ENCODE data around the gene RPS19. TPM values are rescaled to one million over a fixed set of nuclear protein-coding genes. Genes with fewer than 3 reads are reported as not detected.
A peak's percentile ranks its signal among the peaks of the same experiment; 100 is the strongest.

The RPS19 gene
- total RNA-seq, 2 donors from 2014 or later: 1,179 to 1,248 TPM

GRCh38 chr19:41853344-41853743 lies 6.7 kb upstream of the RPS19 start:
- intact Hi-C loops (cut with DNase I): no loop called here
- H3K4me1 ChIP-seq (replicated peaks): no peaks in the 10 kb centered on the region
- no peak overlapping the region for H3K27ac ChIP-seq
- H3K27me3 ChIP-seq (replicated peaks; ENCODE audit: insufficient read depth): no peaks in the 10 kb centered on the region
- TF ChIP-seq CTCF (IDR thresholded peaks at IDR 0.05) (no peak), POLR2AphosphoS5 (IDR thresholded peaks at IDR 0.05) (no peak), POLR2A (IDR thresholded peaks at IDR 0.05) (no peak)
- H3K9me3 ChIP-seq: no peaks in the 10 kb centered on the region
- 50% methylated on average over 2 of the region's 2 CpGs for WGBS
- no peak for DNase-seq (ENCODE audit: low spot score)
- H3K4me3 ChIP-seq: no peak overlapping the region
- H3K36me3 ChIP-seq: no peaks in the 10 kb centered on the region

DNA sequence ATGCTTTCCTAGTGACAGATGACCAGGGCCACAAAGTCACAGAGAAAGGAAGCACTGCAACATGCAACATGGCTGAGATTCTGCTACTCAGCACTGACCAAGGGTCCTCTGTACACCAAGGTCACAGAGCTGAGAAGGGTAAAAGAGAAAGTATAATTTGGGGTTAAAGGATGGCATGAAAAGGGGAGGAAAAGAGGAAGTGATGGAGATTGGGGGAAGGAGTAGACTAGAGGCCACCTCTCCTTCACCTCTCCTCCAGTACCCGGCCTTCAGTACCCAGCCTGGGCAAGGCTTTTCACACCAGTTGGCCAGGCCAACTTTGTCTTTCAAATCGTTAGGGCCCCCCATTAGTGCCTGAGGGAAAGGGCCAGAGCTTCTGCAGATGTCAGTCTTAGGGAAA lies 6.3 kb upstream of the RPS19 start:
- Histone ChIP-seq H3K27ac (no peak overlapping the region), H3K4me1 (replicated peaks) (no peaks in the 10 kb centered on the region), H3K27me3 (replicated peaks; ENCODE audit: insufficient read depth) (no peaks in the 10 kb centered on the region), H3K4me3 (no peak overlapping the region), H3K9me3 (no peaks in the 10 kb centered on the region), H3K36me3 (no peaks in the 10 kb centered on the region)
- TF ChIP-seq POLR2A (IDR thresholded peaks at IDR 0.05): no peak
- TF ChIP-seq POLR2AphosphoS5 (IDR thresholded peaks at IDR 0.05): no peak
- TF ChIP-seq CTCF (IDR thresholded peaks at IDR 0.05): no peak
- intact Hi-C loops (cut with DNase I): no loop called here
- 74% methylated on average over 2 of the region's 2 CpGs for WGBS
- DNase-seq (ENCODE audit: low spot score): no peak

DNA sequence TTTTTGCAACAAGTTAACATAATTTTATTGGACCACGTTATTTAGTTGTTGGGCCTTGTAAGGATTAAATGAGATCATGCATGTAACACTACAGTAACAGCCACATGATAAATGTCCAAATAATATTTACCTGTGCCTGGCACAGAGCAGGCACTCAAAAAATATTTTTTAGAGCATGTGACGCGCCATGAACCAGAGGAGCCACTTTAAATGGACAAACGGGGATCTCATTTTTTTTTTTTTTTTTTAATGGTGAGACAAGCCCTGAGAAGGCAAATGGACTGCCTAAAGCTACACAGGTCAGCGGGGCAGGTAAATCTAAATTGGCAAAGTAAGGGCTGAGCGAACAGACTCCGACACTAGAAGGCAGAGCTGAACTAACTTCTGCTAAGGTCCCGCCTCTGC lies 840 bp upstream of the RPS19 start:
- intact Hi-C loops (cut with DNase I): loop anchor here (1.0 kb wide), 1 partner anchor 25 kb away; no protein-coding TSS in a partner anchor
- Histone ChIP-seq H3K4me3 (peak overlapping the region; percentile 93 to 99), H3K27ac (peak overlapping the region; percentile 96), H3K27me3 (replicated peaks; ENCODE audit: insufficient read depth) (no peaks in the 10 kb centered on the region), H3K9me3 (no peaks in the 10 kb centered on the region), H3K36me3 (peaks cover under 1 to 8% of the 10 kb centered on the region in 2 donors), H3K4me1 (replicated peaks) (peaks cover 9% of the 10 kb centered on the region)
- DNase-seq (ENCODE audit: low spot score): no peak
- WGBS: 2% methylated on average over 8 of the region's 8 CpGs
- TF ChIP-seq CTCF (IDR thresholded peaks at IDR 0.05) (no peak), POLR2AphosphoS5 (IDR thresholded peaks at IDR 0.05) (no peak), POLR2A (IDR thresholded peaks at IDR 0.05) (no peak)

- WGBS: under 1% methylated on average over 29 of the region's 45 CpGs
- TF ChIP-seq CTCF (IDR thresholded peaks at IDR 0.05) (no peak), POLR2A (IDR thresholded peaks at IDR 0.05) (no peak), POLR2AphosphoS5 (IDR thresholded peaks at IDR 0.05) (no peak)
- no peak for DNase-seq (ENCODE audit: low spot score)
- Histone ChIP-seq H3K36me3 (peaks cover 2 to 8% of the 10 kb centered on the region in 2 donors), H3K4me3 (peak overlapping the region; percentile 93 to 99), H3K9me3 (no peaks in the 10 kb centered on the region), H3K27me3 (replicated peaks; ENCODE audit: insufficient read depth) (no peaks in the 10 kb centered on the region), H3K27ac (peak overlapping the region; percentile 96), H3K4me1 (replicated peaks) (peaks cover 9% of the 10 kb centered on the region)
- intact Hi-C loops (cut with DNase I): loop anchor here (5.0 kb wide), 1 partner anchor 97 kb away; the partner anchor contains the start of gene RABAC1
These were observed 512 bp downstream of the RPS19 start for GRCh38 chr19:41860419-41861115.

Measured in prostate gland (tissue), 2 donors.